ENCODE data around the gene COL5A1.
"Not testable (repeated sequence)": the region's sequence is repeated elsewhere in the genome, so short reads cannot be mapped to it uniquely, and the experiment has no call there.

Gene COL5A1

DNA sequence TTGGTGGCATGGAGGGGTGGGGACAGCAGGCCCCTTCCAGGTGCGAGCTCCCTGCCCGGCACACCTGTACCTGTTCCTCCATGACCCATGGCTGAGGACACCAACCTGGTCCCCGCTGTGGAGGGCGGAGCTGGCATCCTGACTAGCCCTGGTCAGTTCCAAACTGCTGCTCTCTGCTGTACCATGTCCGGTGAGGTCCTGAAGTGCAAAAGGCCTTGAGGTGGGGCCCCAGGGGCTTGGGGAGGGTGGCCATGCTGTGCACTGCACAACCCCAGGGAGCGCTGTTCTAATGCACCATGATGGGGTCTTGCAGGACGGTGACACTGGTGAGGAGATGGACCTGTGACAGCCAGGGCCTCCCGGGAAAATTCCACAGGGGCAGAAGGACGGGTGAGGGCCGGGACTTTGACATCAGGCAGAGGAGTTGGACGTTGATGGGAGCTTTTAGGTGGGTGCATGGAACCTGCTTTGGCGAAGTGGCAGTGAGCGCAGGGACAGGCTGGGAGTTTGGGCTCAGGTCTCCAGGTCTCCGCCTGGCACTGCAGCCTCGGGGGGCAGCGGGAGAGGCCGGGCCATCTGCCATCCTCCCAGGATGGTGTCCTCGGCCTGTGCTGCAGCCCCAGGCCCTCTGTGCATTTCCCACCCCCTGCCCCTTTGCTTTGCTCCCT, 38.9 kb downstream of the COL5A1 start:
- no peaks in the 10 kb centered on the region; the same call in 1 of the 2 replicates for H3K9me3 ChIP-seq (ENCODE audit: low read depth, low read length)
- H3K4me3 ChIP-seq = no peak overlapping the region
- TF ChIP-seq FOXP2 (optimal IDR thresholded peaks at IDR 0.05; ENCODE audit: control extremely low read depth, extremely low read length, insufficient read depth) (no peak), POLR2AphosphoS5 (IDR thresholded peaks at IDR 0.05; ENCODE audit: borderline replicate concordance, low read depth, low read length) (no peak), EZH2 (IDR thresholded peaks at IDR 0.05) (no peak)
- no peak overlapping the region for H3K9ac ChIP-seq (ENCODE audit: insufficient read length)
- H3K27ac ChIP-seq = no peak overlapping the region
- no peaks in the 10 kb centered on the region for H3K36me3 ChIP-seq (ENCODE audit: insufficient read depth, low read length)
- DNase-seq (ENCODE audit: low read depth, low spot score) = no peak

DNA sequence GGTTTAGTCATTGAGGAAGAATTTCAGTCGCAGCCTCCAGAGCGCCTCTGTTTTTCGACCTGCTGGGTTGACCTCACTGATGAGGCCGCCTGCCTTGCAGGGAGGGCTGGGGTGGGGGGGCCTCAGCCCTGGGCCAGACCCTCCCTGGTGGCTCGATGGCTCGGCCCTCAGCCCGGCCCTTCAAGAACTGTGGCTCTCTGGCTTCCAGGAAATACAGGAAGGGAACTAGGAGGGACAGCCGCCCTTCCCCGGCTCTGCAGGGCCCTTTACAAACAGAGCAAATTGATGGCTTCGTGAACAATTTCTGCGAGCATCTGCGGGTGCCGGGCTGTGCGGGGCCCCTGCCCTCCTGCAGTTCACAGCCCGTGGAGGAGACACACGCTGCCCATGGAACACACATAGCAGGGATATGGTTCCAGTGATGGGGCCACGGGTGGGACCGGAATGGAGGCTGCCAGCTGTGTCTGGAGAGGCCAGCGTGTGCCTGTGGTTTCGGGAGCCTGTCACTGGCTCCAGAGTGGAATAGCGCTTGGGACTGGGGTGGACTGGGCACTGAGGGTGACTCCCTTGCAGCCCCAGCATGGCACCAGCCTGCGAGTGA, 39.6 kb downstream of the COL5A1 start:
- Histone ChIP-seq H3K36me3 (ENCODE audit: insufficient read depth, low read length) (no peaks in the 10 kb centered on the region), H3K27ac (no peak overlapping the region), H3K4me3 (no peak overlapping the region), H3K9me3 (ENCODE audit: low read depth, low read length) (no peaks in the 10 kb centered on the region), H3K9ac (ENCODE audit: insufficient read length) (no peak overlapping the region)
- no peak for DNase-seq (ENCODE audit: low read depth, low spot score)
- no peak for TF ChIP-seq POLR2AphosphoS5 (IDR thresholded peaks at IDR 0.05; ENCODE audit: borderline replicate concordance, low read depth, low read length)
- no peak for TF ChIP-seq FOXP2 (optimal IDR thresholded peaks at IDR 0.05; ENCODE audit: control extremely low read depth, extremely low read length, insufficient read depth)
- TF ChIP-seq EZH2 (IDR thresholded peaks at IDR 0.05) = no peak

DNA sequence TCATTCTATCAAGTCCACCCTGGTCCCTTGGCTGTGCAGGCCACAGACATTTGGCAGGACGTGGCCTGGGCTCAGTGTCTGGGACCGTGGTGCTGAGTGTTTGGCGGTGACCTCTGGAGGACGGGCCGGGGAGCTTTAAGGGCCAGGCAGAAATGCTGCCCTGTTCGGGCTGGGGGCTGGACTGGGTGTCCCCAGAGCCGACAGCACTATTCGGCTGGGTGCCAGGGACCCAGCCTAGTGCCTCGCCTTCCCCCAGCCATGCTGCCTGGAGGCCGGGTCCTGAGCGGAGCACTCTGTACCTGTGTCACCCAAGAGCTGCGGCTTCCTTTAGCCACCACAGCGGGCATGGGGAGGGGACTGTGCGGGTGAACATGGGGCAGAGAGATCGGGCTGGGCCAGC, 40.4 kb downstream of the COL5A1 start:
- no peaks in the 10 kb centered on the region for H3K36me3 ChIP-seq (ENCODE audit: insufficient read depth, low read length)
- no peak for DNase-seq (ENCODE audit: low read depth, low spot score)
- H3K27ac ChIP-seq = no peak overlapping the region
- H3K9ac ChIP-seq (ENCODE audit: insufficient read length) = no peak overlapping the region
- H3K4me3 ChIP-seq = no peak overlapping the region
- no peaks in the 10 kb centered on the region for H3K9me3 ChIP-seq (ENCODE audit: low read depth, low read length)
- no peak for TF ChIP-seq EZH2 (IDR thresholded peaks at IDR 0.05)
- no peak for TF ChIP-seq POLR2AphosphoS5 (IDR thresholded peaks at IDR 0.05; ENCODE audit: borderline replicate concordance, low read depth, low read length)
- no peak for TF ChIP-seq FOXP2 (optimal IDR thresholded peaks at IDR 0.05; ENCODE audit: control extremely low read depth, extremely low read length, insufficient read depth)

DNA sequence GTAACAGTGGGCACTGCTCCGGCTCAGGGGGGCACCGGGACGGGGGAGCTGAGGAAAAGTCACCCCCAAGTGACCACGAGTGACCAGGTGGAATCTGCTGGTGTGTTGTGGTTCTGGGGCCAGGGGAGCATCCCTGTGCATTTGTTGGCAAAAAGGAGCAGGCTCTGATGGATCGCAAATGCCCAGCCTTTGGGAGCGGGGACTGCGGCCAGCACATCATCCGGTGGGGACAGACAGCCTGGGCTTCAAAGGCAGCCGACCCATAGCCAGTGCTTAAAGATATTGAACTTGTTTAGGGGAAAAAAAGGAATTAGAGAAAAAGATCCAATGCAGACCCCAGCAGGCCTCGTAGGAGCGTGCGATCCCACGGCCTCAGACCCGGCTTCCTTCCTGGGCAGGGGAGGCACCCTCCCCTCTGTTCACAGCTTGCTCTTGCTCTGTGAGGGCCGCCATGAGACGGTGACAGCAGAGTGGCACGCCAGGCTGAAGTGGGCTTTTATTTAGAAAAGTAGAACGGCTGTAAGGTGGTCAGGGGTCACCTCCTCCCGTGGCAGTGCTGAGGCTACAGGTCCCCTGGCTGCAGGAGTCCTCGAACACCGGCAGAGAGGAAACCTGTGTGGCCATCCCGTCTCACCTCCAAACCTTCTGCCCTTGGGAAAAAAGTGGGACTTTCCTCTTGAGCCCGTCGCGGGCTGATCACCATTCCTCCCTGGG, 41.2 kb downstream of the COL5A1 start:
- Histone ChIP-seq H3K9ac (ENCODE audit: insufficient read length) (no peak overlapping the region), H3K4me3 (no peak overlapping the region), H3K36me3 (ENCODE audit: insufficient read depth, low read length) (no peaks in the 10 kb centered on the region), H3K27ac (no peak overlapping the region), H3K9me3 (ENCODE audit: low read depth, low read length) (no peaks in the 10 kb centered on the region)
- TF ChIP-seq FOXP2 (optimal IDR thresholded peaks at IDR 0.05; ENCODE audit: control extremely low read depth, extremely low read length, insufficient read depth) (no peak), POLR2AphosphoS5 (IDR thresholded peaks at IDR 0.05; ENCODE audit: borderline replicate concordance, low read depth, low read length) (no peak), EZH2 (IDR thresholded peaks at IDR 0.05) (no peak)
- DNase-seq (ENCODE audit: low read depth, low spot score) = no peak

DNA sequence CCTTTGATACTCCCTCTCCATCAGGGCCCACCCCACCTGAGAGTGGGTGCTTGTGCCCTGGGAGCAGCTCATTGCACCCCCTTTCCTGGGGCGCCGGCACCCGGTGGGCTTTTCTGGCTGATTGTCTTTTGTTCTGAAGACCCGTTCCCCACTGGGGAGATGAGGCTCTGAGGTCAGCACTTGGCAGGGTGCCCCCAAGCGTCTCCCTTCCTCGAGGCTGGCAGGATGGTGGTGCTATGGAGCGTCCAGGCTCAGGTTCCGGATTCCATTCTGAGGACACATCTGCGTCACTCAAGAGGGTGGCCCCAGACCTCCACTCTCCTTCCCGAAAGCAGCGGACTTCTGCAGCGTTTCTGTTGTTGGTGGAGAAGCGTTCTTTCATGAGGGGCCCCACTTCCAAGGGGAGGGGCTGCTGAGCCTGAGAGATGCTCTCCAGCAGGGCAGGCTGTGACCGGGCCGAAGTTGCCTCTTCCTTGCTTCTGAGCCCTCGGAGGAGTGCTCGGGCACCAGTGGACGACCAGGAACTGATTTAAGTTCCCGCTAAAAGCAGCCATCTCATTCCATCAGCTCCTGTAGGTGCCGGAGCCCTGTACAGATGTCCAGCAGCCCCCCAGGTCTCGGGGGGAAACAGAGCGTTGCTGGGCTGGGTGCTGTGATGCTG, 42.2 kb downstream of the COL5A1 start:
- Histone ChIP-seq H3K4me3 (no peak overlapping the region), H3K9me3 (ENCODE audit: low read depth, low read length) (no peaks in the 10 kb centered on the region), H3K36me3 (ENCODE audit: insufficient read depth, low read length) (no peaks in the 10 kb centered on the region), H3K9ac (ENCODE audit: insufficient read length) (no peak overlapping the region), H3K27ac (no peak overlapping the region)
- no peak for DNase-seq (ENCODE audit: low read depth, low spot score)
- no peak for TF ChIP-seq EZH2 (IDR thresholded peaks at IDR 0.05)
- TF ChIP-seq POLR2AphosphoS5 (IDR thresholded peaks at IDR 0.05; ENCODE audit: borderline replicate concordance, low read depth, low read length) = no peak
- no peak for TF ChIP-seq FOXP2 (optimal IDR thresholded peaks at IDR 0.05; ENCODE audit: control extremely low read depth, extremely low read length, insufficient read depth)

- Histone ChIP-seq H3K4me3 (no peak overlapping the region), H3K36me3 (ENCODE audit: insufficient read depth, low read length) (no peaks in the 10 kb centered on the region), H3K9me3 (ENCODE audit: low read depth, low read length) (no peaks in the 10 kb centered on the region), H3K27ac (no peak overlapping the region), H3K9ac (ENCODE audit: insufficient read length) (no peak overlapping the region)
- no peak for DNase-seq (ENCODE audit: low read depth, low spot score)
- no peak for TF ChIP-seq FOXP2 (optimal IDR thresholded peaks at IDR 0.05; ENCODE audit: control extremely low read depth, extremely low read length, insufficient read depth)
- no peak for TF ChIP-seq EZH2 (IDR thresholded peaks at IDR 0.05)
- TF ChIP-seq POLR2AphosphoS5 (IDR thresholded peaks at IDR 0.05; ENCODE audit: borderline replicate concordance, low read depth, low read length) = no peak
These were observed 42.7 kb downstream of the COL5A1 start for GRCh38 chr9:134684375-134684723.

- H3K9me3 ChIP-seq (ENCODE audit: low read depth, low read length); H3K27ac ChIP-seq; H3K36me3 ChIP-seq (ENCODE audit: insufficient read depth, low read length); H3K9ac ChIP-seq (ENCODE audit: insufficient read length); H3K4me3 ChIP-seq; DNase-seq (ENCODE audit: low read depth, low spot score): not testable (repeated sequence)
These were observed 43.3 kb downstream of the COL5A1 start for GRCh38 chr9:134684941-134685340.

GRCh38 chr9:134685784-134686183, 44.2 kb downstream of the COL5A1 start:
- Histone ChIP-seq H3K9ac (ENCODE audit: insufficient read length) (no peak overlapping the region), H3K27ac (no peak overlapping the region), H3K36me3 (ENCODE audit: insufficient read depth, low read length) (no peaks in the 10 kb centered on the region; the same call in 1 of the 2 replicates), H3K9me3 (ENCODE audit: low read depth, low read length) (no peaks in the 10 kb centered on the region), H3K4me3 (no peak overlapping the region)
- DNase-seq (ENCODE audit: low read depth, low spot score) = no peak
- no peak for TF ChIP-seq POLR2AphosphoS5 (IDR thresholded peaks at IDR 0.05; ENCODE audit: borderline replicate concordance, low read depth, low read length)
- no peak for TF ChIP-seq FOXP2 (optimal IDR thresholded peaks at IDR 0.05; ENCODE audit: control extremely low read depth, extremely low read length, insufficient read depth)
- TF ChIP-seq EZH2 (IDR thresholded peaks at IDR 0.05) = no peak

All from SK-N-MC (cell line).